ENCODE results near the gene PPP1CB. TPM values are rescaled to one million over a fixed set of nuclear protein-coding genes. Genes with fewer than 3 reads are reported as not detected.

Gene PPP1CB
- total and polyA plus RNA-seq, 2 experiments from 2014 or later: 161 to 269 TPM

- H2AFZ ChIP-seq: no peak overlapping the region
- no peaks in the 10 kb centered on the region for H3K9me3 ChIP-seq (ENCODE audit: low read depth)
- H3K4me3 ChIP-seq: no peak overlapping the region
- peaks cover 24% of the 10 kb centered on the region for H3K4me1 ChIP-seq (ENCODE audit: insufficient read depth)
- H3K79me2 ChIP-seq: peaks cover 19% of the 10 kb centered on the region
- peak overlapping the region; percentile 100 for H3K27ac ChIP-seq
- TF ChIP-seq EZH2phosphoT487 (IDR thresholded peaks at IDR 0.05; ENCODE audit: low read depth, severe bottlenecking, unreplicated experiment) (no peak), CTCF (IDR thresholded peaks at IDR 0.05; ENCODE audit: poor library complexity) (no peak), EZH2 (IDR thresholded peaks at IDR 0.05; ENCODE audit: borderline replicate concordance) (no peak)
- WGBS (ENCODE audit: low lambda C conversion rate, missing lambda C conversion rate): 95% methylated on average over 1 of the region's 1 CpG
- no peaks in the 10 kb centered on the region for H3K9me2 ChIP-seq (replicated peaks; ENCODE audit: insufficient read depth)
- no peaks in the 10 kb centered on the region for H3K36me3 ChIP-seq (replicated peaks; ENCODE audit: insufficient read depth, low read depth)
- H3K4me2 ChIP-seq: peak overlapping the region; percentile 86
- H4K20me1 ChIP-seq (ENCODE audit: insufficient read depth, poor library complexity, severe bottlenecking): peaks cover 5% of the 10 kb centered on the region
- no peaks in the 10 kb centered on the region for H3K27me3 ChIP-seq
- no peak for DNase-seq (ENCODE audit: low spot score)
Measured at GRCh38 chr2:28748941-28749340, 2.7 kb upstream of the PPP1CB start.

- H3K9me2 ChIP-seq (replicated peaks; ENCODE audit: insufficient read depth): no peaks in the 10 kb centered on the region
- H3K4me3 ChIP-seq: no peak overlapping the region
- H2AFZ ChIP-seq: no peak overlapping the region
- H3K4me2 ChIP-seq: peak overlapping the region; percentile 86
- peaks cover 24% of the 10 kb centered on the region for H3K4me1 ChIP-seq (ENCODE audit: insufficient read depth)
- WGBS (ENCODE audit: low lambda C conversion rate, missing lambda C conversion rate): 89% methylated on average over 6 of the region's 6 CpGs
- H4K20me1 ChIP-seq (ENCODE audit: insufficient read depth, poor library complexity, severe bottlenecking): peaks cover 11% of the 10 kb centered on the region
- TF ChIP-seq EZH2phosphoT487 (IDR thresholded peaks at IDR 0.05; ENCODE audit: low read depth, severe bottlenecking, unreplicated experiment): no peak
- TF ChIP-seq CTCF (IDR thresholded peaks at IDR 0.05; ENCODE audit: poor library complexity): no peak
- no peak for TF ChIP-seq EZH2 (IDR thresholded peaks at IDR 0.05; ENCODE audit: borderline replicate concordance)
- H3K27me3 ChIP-seq: no peaks in the 10 kb centered on the region
- H3K9me3 ChIP-seq (ENCODE audit: low read depth): no peaks in the 10 kb centered on the region
- peaks cover 25% of the 10 kb centered on the region for H3K79me2 ChIP-seq
- no peak for DNase-seq (ENCODE audit: low spot score)
- H3K36me3 ChIP-seq (replicated peaks; ENCODE audit: insufficient read depth, low read depth): no peaks in the 10 kb centered on the region
- peak overlapping the region; percentile 100 for H3K27ac ChIP-seq
Measured at GRCh38 chr2:28749526-28749925, 2.1 kb upstream of the PPP1CB start.

- Histone ChIP-seq H3K4me1 (ENCODE audit: insufficient read depth) (peaks cover 29% of the 10 kb centered on the region), H3K4me2 (peak overlapping the region; percentile 86), H3K9me3 (ENCODE audit: low read depth) (no peaks in the 10 kb centered on the region), H3K27me3 (no peaks in the 10 kb centered on the region), H3K79me2 (peaks cover 36% of the 10 kb centered on the region), H3K9me2 (replicated peaks; ENCODE audit: insufficient read depth) (no peaks in the 10 kb centered on the region), H3K4me3 (peak overlapping the region; percentile 41), H3K27ac (peak overlapping the region; percentile 100), H2AFZ (peak overlapping the region; percentile 36), H3K36me3 (replicated peaks; ENCODE audit: insufficient read depth, low read depth) (no peaks in the 10 kb centered on the region), H4K20me1 (ENCODE audit: insufficient read depth, poor library complexity, severe bottlenecking) (peaks cover 22% of the 10 kb centered on the region)
- TF ChIP-seq EZH2 (IDR thresholded peaks at IDR 0.05; ENCODE audit: borderline replicate concordance) (no peak), EZH2phosphoT487 (IDR thresholded peaks at IDR 0.05; ENCODE audit: low read depth, severe bottlenecking, unreplicated experiment) (no peak), CTCF (IDR thresholded peaks at IDR 0.05; ENCODE audit: poor library complexity) (peak; percentile 5)
- 36% methylated on average over 14 of the region's 14 CpGs for WGBS (ENCODE audit: low lambda C conversion rate, missing lambda C conversion rate)
- peak; percentile 60 for DNase-seq (ENCODE audit: low spot score)
Measured at GRCh38 chr2:28750316-28751251, 1.0 kb upstream of the PPP1CB start.

Measured in hepatocyte (in vitro differentiated cells).